NCI-H526 treated with DMSO at 0.1 percent for 48 hours (cell line): ENCODE measurements around the gene SOX9.

ENCODE experiments used
- DNase-seq: peaks from one replicate; lab custom pipeline; 2025; lab: John Stamatoyannopoulos, UW

The SOX9 gene

GRCh38 chr17:72120642-72121163, at the start of gene SOX9:
Gene SOX9, plus strand, starts transcription at chr17:72121020. Its CDS starts 372 bp downstream, at chr17:72121392.
- DNase-seq, result peak; percentile 98

- no peak for DNase-seq
Measured at GRCh38 chr17:72071330-72071729, 49.5 kb upstream of the SOX9 start.

GRCh38 chr17:72075995-72076677, 44.7 kb upstream of the SOX9 start:
- no peak for DNase-seq

- no peak for DNase-seq
Measured at GRCh38 chr17:72076678-72077030, 44.2 kb upstream of the SOX9 start.

- no peak for DNase-seq
Measured at GRCh38 chr17:72077326-72077960, 43.4 kb upstream of the SOX9 start.

GRCh38 chr17:72079700-72080099, 41.1 kb upstream of the SOX9 start:
- no peak for DNase-seq

GRCh38 chr17:72087876-72088275, 32.9 kb upstream of the SOX9 start:
- no peak for DNase-seq

- no peak for DNase-seq
Measured at GRCh38 chr17:72089453-72089987, 31.3 kb upstream of the SOX9 start.

- DNase-seq, result no peak
Measured at GRCh38 chr17:72090108-72090507, 30.7 kb upstream of the SOX9 start.

- DNase-seq, result no peak
Measured at GRCh38 chr17:72092710-72093322, 28.0 kb upstream of the SOX9 start.

GRCh38 chr17:72093707-72094106, 27.1 kb upstream of the SOX9 start:
- DNase-seq, result no peak

GRCh38 chr17:72095316-72095715, 25.5 kb upstream of the SOX9 start:
- no peak for DNase-seq

GRCh38 chr17:72097144-72097543, 23.7 kb upstream of the SOX9 start:
- DNase-seq, result no peak

GRCh38 chr17:72099919-72100318, 20.9 kb upstream of the SOX9 start:
- no peak for DNase-seq

GRCh38 chr17:72100470-72100869, 20.4 kb upstream of the SOX9 start:
- no peak for DNase-seq

GRCh38 chr17:72101526-72101925, 19.3 kb upstream of the SOX9 start:
- DNase-seq, result peak; percentile 77

- no peak for DNase-seq
Measured at GRCh38 chr17:72102366-72102765, 18.5 kb upstream of the SOX9 start.

- no peak for DNase-seq
Measured at GRCh38 chr17:72104164-72104862, 16.5 kb upstream of the SOX9 start.

GRCh38 chr17:72104863-72105234, 16.0 kb upstream of the SOX9 start:
- no peak for DNase-seq

- DNase-seq, result no peak
Measured at GRCh38 chr17:72107100-72107499, 13.7 kb upstream of the SOX9 start.

- no peak for DNase-seq
Measured at GRCh38 chr17:72110231-72110941, 10.4 kb upstream of the SOX9 start.

- DNase-seq, result no peak
Measured at GRCh38 chr17:72110942-72111318, 9.9 kb upstream of the SOX9 start.
